Lower leg skin (tissue), 3 donors: ENCODE results near the gene VPS8.

Source experiments
- CTCF ChIP-seq, 3 donors: fragments of 450-650 bp; IDR thresholded peaks; one replicate each; pipeline ENCODE4 v1.5.1; 2016; ENCODE audit warnings: antibody characterized with exemption in 3 of 3, mild to moderate bottlenecking in 3 of 3, moderate library complexity in 2 of 3
- POLR2A ChIP-seq, 2 donors: fragments of 450-650 bp; IDR thresholded peaks; one replicate each; pipeline ENCODE4 v1.6.1; 2016 to 2017; ENCODE audit warnings: antibody characterized with exemption in 2 of 2, mild to moderate bottlenecking in 1 of 2, moderate library complexity in 1 of 2

DNA sequence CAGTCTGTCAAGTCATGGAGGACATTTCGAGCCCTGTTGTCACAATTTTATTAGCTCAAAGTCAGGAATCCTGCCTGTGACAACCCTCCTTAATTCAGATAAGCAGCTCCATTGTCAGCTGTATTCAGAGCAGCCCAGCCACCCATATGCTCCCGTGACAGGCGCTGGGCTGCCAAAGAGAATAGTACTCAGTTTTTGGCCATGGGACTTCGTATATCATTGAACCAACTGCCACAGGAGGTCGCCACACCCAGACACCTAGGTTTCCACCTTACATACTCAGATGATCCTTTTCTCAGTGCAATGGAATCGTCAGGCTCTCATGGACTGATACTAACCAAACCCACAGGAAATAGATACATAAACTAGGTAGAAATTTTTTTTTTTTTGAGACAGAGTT, 240.7 kb downstream of the VPS8 start:
- TF ChIP-seq POLR2A (IDR thresholded peaks at IDR 0.05) (no peak), CTCF (IDR thresholded peaks at IDR 0.05) (no peak)
